DMS53 treated with DMSO at 0.1 percent for 48 hours (cell line): ENCODE results near the gene NOD2.

Source experiments
- DNase-seq: peaks from one replicate; lab custom pipeline; 2025; ENCODE audit not compliant: unreplicated experiment; lab: John Stamatoyannopoulos, UW

The NOD2 gene

DNA sequence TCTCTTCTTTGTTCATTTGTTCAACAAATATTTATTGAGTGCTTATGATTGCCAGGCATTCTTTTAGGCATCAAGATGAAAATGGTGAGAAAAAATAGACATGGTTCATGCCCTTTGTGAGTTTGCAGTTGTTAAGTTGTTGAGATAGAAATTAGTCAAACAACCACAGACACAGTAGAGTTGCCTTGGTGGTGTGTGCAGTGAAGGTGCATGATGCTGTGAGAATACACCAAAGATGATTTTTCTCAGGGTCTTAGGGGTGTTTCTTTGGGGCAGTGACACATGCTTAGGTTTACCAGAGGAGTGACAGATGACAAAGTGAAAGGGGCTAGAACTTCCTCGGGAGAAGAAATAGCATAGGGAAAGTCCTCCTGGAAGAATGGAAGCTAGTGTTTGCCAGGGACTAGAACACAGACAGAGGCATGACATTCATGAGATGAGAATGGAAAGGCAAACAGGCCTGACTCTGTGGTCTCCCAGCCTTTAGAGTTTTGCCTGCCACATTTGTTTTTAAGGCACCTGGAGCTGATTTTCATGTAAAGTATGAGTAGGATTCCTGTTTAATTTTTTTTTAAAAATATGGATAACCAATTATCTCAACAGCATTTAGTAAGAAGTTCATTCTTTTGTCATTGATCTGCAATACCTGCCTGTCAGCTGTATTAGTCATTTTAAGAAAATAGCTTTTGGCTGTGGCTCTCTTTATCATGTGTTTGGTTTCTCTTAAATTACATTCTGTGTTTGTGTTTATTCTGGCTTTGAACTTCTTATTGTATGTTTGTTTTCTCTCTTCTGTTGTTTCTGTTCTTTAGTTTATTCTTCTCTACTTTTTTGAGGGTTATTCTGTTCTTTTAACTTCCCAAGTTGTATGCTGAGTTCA is 85.1 kb downstream of the NOD2 start:
- DNase-seq: no peak

DNA sequence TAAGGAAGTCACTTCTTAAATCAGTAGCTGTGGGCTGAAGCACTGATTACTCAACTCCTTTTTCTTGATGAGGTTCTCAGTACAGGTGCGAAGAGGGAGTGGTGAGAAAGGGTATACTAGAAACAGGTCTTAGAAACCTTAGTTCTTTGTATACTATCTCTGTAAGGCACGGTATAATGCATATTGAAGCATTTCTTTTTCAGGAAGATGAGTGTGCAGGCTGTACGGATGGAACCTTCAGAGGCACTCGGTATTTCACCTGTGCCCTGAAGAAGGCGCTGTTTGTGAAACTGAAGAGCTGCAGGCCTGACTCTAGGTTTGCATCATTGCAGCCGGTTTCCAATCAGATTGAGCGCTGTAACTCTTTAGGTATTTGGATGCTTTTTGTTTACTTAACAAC is 87.6 kb downstream of the NOD2 start:
- no peak for DNase-seq

DNA sequence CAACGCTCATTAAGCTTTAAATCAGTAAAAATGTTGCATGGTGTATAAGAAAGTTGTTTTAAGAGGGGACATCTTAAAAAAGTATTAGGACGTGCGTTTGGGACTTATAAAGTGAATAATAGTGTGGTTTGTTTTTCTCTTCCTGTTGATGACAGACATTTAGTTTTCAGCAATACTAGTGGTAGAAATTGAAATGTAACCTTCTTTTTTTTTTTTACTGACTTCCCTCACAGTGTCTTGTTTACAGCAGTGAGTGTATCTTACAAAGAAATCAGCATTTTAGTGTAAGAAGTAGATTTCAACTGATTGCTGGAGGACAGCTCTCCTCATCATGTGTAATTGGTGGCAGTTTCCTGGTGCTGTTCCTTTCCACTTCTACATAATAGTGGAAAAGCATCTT is 88.1 kb downstream of the NOD2 start:
- no peak for DNase-seq
